Measurements from ENCODE around the gene TNS1. TPM values are rescaled to one million over a fixed set of nuclear protein-coding genes. Genes with fewer than 3 reads are reported as not detected.

The TNS1 gene
- total RNA-seq, 1 donor from 2014 or later, result 505 TPM

GRCh38 chr2:217993138-217993537 lies 9.7 kb downstream of the TNS1 start:
- intact Hi-C loops (cut with DNase I), result loop anchor here (10.0 kb wide), 1 partner anchor 198 kb away; no protein-coding TSS in a partner anchor
- H3K27me3 ChIP-seq (ENCODE audit: low read depth), result no peaks in the 10 kb centered on the region
- DNase-seq (no peak), ATAC-seq (peak in 1 of 2 donors; percentile 43)
- no peaks in the 10 kb centered on the region for H3K36me3 ChIP-seq
- H3K27ac ChIP-seq, result no peak overlapping the region
- peaks cover 46% of the 10 kb centered on the region for H3K4me1 ChIP-seq
- H3K9me3 ChIP-seq, result no peaks in the 10 kb centered on the region
- no peak for TF ChIP-seq CTCF (IDR thresholded peaks at IDR 0.05)
- H3K4me3 ChIP-seq, result no peak overlapping the region

- Histone ChIP-seq H3K27ac (no peak overlapping the region), H3K27me3 (ENCODE audit: low read depth) (no peaks in the 10 kb centered on the region), H3K4me3 (no peak overlapping the region), H3K9me3 (no peaks in the 10 kb centered on the region), H3K4me1 (peaks cover 54% of the 10 kb centered on the region), H3K36me3 (no peaks in the 10 kb centered on the region)
- intact Hi-C loops (cut with DNase I), result loop anchor here (10.0 kb wide), 1 partner anchor 197 kb away; no protein-coding TSS in a partner anchor
- ATAC-seq (no peak), DNase-seq (no peak)
- no peak for TF ChIP-seq CTCF (IDR thresholded peaks at IDR 0.05)
Measured at GRCh38 chr2:217992061-217992460, 10.7 kb downstream of the TNS1 start.

GRCh38 chr2:217990791-217991465 lies 11.9 kb downstream of the TNS1 start:
- H3K4me1 ChIP-seq, result peaks cover 50% of the 10 kb centered on the region
- H3K4me3 ChIP-seq, result no peak overlapping the region
- DNase-seq, result no peak
- no peaks in the 10 kb centered on the region for H3K36me3 ChIP-seq
- intact Hi-C loops (cut with DNase I), result loop anchor here (10.0 kb wide), 1 partner anchor 196 kb away; no protein-coding TSS in a partner anchor
- no peaks in the 10 kb centered on the region for H3K9me3 ChIP-seq
- H3K27ac ChIP-seq, result no peak overlapping the region
- no peak for TF ChIP-seq CTCF (IDR thresholded peaks at IDR 0.05)
- no peaks in the 10 kb centered on the region for H3K27me3 ChIP-seq (ENCODE audit: low read depth)
- ATAC-seq, result no peak

GRCh38 chr2:217990389-217990788 lies 12.4 kb downstream of the TNS1 start:
- intact Hi-C loops (cut with DNase I), result loop anchor here (10.0 kb wide), 1 partner anchor 196 kb away; no protein-coding TSS in a partner anchor
- TF ChIP-seq CTCF (IDR thresholded peaks at IDR 0.05), result no peak
- H3K36me3 ChIP-seq, result no peaks in the 10 kb centered on the region
- H3K27me3 ChIP-seq (ENCODE audit: low read depth), result no peaks in the 10 kb centered on the region
- no peak overlapping the region for H3K4me3 ChIP-seq
- H3K27ac ChIP-seq, result no peak overlapping the region
- H3K9me3 ChIP-seq, result no peaks in the 10 kb centered on the region
- DNase-seq (no peak), ATAC-seq (no peak)
- peaks cover 44% of the 10 kb centered on the region for H3K4me1 ChIP-seq

GRCh38 chr2:217989221-217989948 lies 13.4 kb downstream of the TNS1 start:
- H3K27me3 ChIP-seq (ENCODE audit: low read depth), result no peaks in the 10 kb centered on the region
- no peaks in the 10 kb centered on the region for H3K9me3 ChIP-seq
- intact Hi-C loops (cut with DNase I), result no loop called here
- TF ChIP-seq CTCF (IDR thresholded peaks at IDR 0.05), result no peak
- ATAC-seq (no peak), DNase-seq (no peak)
- H3K36me3 ChIP-seq, result no peaks in the 10 kb centered on the region
- no peak overlapping the region for H3K4me3 ChIP-seq
- peak overlapping the region; percentile 60 for H3K27ac ChIP-seq
- peaks cover 39% of the 10 kb centered on the region for H3K4me1 ChIP-seq
